Measurements from ENCODE around the gene FUT2.

DNA sequence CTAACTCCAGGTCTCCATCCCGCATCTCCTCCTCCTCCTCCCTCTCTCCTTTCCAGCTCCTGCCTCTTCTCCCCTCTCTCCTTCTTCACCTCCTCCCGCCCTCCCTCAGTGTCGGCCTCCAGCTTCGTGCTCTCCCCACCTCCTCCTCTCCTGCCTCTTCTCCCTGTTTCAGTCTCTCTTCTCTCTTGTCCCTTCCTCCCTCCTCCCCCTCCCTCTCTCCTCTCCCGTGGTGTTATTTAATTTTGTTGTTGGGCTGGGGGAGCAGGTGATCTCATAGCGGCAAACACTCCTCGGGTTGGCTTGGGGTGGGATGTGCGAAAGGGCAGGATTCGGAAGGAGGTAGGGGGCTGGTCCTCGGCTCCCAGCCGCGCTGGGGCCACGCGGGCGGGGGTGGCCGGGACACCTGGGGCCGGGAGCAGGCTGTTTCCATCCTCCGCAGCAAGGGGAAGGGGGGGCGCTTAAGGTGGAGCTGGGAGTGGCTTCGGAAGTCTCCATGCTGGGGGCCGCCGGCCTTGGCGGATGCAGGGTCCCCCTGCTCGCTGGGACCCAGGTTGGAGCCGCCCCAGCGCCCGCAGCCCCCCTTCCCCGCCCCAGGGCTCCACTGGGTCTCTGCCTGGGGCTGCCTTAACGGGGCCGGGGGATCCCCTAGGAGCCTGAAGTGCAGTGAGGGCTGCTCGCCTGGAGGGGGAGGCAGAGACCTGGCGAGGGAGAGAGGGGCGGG lies 49.6 kb upstream of the FUT2 start, which contains the start of gene CA11:
- TF ChIP-seq CEBPB (IDR thresholded peaks at IDR 0.05): no peak
- TF ChIP-seq, protein P1, sequence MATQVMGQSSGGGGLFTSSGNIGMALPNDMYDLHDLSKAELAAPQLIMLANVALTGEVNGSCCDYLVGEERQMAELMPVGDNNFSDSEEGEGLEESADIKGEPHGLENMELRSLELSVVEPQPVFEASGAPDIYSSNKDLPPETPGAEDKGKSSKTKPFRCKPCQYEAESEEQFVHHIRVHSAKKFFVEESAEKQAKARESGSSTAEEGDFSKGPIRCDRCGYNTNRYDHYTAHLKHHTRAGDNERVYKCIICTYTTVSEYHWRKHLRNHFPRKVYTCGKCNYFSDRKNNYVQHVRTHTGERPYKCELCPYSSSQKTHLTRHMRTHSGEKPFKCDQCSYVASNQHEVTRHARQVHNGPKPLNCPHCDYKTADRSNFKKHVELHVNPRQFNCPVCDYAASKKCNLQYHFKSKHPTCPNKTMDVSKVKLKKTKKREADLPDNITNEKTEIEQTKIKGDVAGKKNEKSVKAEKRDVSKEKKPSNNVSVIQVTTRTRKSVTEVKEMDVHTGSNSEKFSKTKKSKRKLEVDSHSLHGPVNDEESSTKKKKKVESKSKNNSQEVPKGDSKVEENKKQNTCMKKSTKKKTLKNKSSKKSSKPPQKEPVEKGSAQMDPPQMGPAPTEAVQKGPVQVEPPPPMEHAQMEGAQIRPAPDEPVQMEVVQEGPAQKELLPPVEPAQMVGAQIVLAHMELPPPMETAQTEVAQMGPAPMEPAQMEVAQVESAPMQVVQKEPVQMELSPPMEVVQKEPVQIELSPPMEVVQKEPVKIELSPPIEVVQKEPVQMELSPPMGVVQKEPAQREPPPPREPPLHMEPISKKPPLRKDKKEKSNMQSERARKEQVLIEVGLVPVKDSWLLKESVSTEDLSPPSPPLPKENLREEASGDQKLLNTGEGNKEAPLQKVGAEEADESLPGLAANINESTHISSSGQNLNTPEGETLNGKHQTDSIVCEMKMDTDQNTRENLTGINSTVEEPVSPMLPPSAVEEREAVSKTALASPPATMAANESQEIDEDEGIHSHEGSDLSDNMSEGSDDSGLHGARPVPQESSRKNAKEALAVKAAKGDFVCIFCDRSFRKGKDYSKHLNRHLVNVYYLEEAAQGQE (IDR thresholded peaks at IDR 0.05; ENCODE audit: low read depth): no peak
